Thyroid gland (tissue), 4 donors: ENCODE results near the gene SLC35G2.

Experiments
- POLR2A ChIP-seq, 2 donors: fragments of 450-650 bp; IDR thresholded peaks; one replicate each; pipeline ENCODE4 v1.6.1; 2017; ENCODE audit warnings: antibody characterized with exemption in 2 of 2, mild to moderate bottlenecking in 2 of 2, moderate library complexity in 1 of 2
- TF ChIP-seq, protein P1 (sequence below), 6 experiments: fragments of 200-600 bp in 3 of 6; fragments of 450-650 bp in 3 of 6; sonication (generic) in 3 of 6; IDR thresholded peaks; one replicate each; pipeline ENCODE4 v1.5.1; 2016 to 2019; ENCODE audit warnings: antibody characterized with exemption in 6 of 6, mild to moderate bottlenecking in 2 of 6, inconsistent platforms in 1 of 6, moderate library complexity in 1 of 6

DNA sequence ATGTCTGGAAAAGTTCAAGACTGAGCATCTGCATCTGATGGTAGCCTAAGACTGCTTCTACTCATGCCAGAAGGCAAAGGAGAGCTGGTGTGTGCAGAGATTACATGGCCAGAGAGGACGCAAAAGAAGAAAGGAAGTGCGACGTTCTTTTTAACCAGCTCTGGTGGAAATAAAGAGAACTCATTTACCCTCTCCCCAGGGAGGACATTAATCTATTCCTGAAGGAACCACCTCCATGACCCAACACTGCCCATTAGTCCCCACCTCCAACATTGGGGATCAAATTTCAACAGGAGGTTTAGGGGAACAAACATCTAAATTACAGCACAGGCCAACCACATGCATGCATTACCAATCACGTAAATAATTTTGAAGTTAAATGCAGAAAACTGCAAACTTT is 41.6 kb downstream of the SLC35G2 start:
- TF ChIP-seq, protein P1, sequence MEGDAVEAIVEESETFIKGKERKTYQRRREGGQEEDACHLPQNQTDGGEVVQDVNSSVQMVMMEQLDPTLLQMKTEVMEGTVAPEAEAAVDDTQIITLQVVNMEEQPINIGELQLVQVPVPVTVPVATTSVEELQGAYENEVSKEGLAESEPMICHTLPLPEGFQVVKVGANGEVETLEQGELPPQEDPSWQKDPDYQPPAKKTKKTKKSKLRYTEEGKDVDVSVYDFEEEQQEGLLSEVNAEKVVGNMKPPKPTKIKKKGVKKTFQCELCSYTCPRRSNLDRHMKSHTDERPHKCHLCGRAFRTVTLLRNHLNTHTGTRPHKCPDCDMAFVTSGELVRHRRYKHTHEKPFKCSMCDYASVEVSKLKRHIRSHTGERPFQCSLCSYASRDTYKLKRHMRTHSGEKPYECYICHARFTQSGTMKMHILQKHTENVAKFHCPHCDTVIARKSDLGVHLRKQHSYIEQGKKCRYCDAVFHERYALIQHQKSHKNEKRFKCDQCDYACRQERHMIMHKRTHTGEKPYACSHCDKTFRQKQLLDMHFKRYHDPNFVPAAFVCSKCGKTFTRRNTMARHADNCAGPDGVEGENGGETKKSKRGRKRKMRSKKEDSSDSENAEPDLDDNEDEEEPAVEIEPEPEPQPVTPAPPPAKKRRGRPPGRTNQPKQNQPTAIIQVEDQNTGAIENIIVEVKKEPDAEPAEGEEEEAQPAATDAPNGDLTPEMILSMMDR (IDR thresholded peaks at IDR 0.05): no peak
- no peak for TF ChIP-seq POLR2A (IDR thresholded peaks at IDR 0.05)
